T-cell (primary cell): ENCODE measurements around the gene DOHH. TPM values are rescaled to one million over a fixed set of nuclear protein-coding genes. Genes with fewer than 3 reads are reported as not detected.
A peak's percentile ranks its signal among the peaks of the same experiment; 100 is the strongest.

Experiments
- ATAC-seq, 4 experiments: fragments of 200-7000 bp in 3 of 4; fragments of 150-1000 bp in 1 of 4; cut with Tn5 transposase; replicated peaks in 1 of 4; 1 replicate in 3 of 4; 2 replicates in 1 of 4; pipeline ENCODE4 v1.10.0; 2021; ENCODE audit warnings: moderate library complexity in 3 of 4, mild to moderate bottlenecking in 2 of 4, moderate number of reproducible peaks in 1 of 4
- CTCF ChIA-PET, 2 donors: fragments of 300-600 bp; sonication (Branson Sonifier 250); formaldehyde crosslinking; loops; one replicate each; lab custom pipeline; 2022; ENCODE audit warnings: antibody characterized with exemption in 2 of 2; lab: Charles Lee
- POLR2A ChIA-PET, 2 donors: fragments of 300-600 bp; sonication (Branson Sonifier 250); formaldehyde crosslinking; loops; one replicate each; lab custom pipeline; 2022; ENCODE audit warnings: antibody characterized with exemption in 2 of 2; lab: Charles Lee
- DNase-seq, 35 experiments: peaks; one replicate each; pipeline versions ENCODE4 v3.0.0 to v3.0.0-alpha.2; 2013 to 2023
- H3K27ac ChIP-seq: one replicate; pipeline ENCODE4 v1.5.1; 2013; ENCODE audit warnings: low read length
- H3K27me3 ChIP-seq, 2 experiments: replicated peaks in 1 of 2; 1 replicate in 1 of 2; 2 replicates in 1 of 2; pipeline versions ENCODE4 v1.6.1 to v1.7.0; 2013; ENCODE audit warnings: low read length in 1 of 2, mixed read lengths in 1 of 2; ENCODE audit not compliant: control insufficient read depth in 2 of 2, insufficient read depth in 2 of 2; ENCODE audit errors: extremely low read depth in 1 of 2
- H3K36me3 ChIP-seq, 2 donors: 1 replicate in 1 of 2; 2 replicates in 1 of 2; pipeline versions ENCODE4 v1.6.1 to v1.7.0; 2013; ENCODE audit warnings: low read length in 1 of 2; ENCODE audit not compliant: control insufficient read depth in 2 of 2, insufficient read depth in 1 of 2; ENCODE audit errors: extremely low read depth in 1 of 2
- H3K4me1 ChIP-seq, 2 experiments: 1 replicate in 1 of 2; 2 replicates in 1 of 2; pipeline versions ENCODE4 v1.6.1 to v1.7.0; 2013; ENCODE audit warnings: low read length in 2 of 2, mixed read lengths in 1 of 2; ENCODE audit not compliant: insufficient read depth in 2 of 2, control insufficient read depth in 1 of 2; ENCODE audit errors: extremely low read depth in 1 of 2
- H3K4me3 ChIP-seq, 2 donors: 1 replicate in 1 of 2; 2 replicates in 1 of 2; pipeline versions ENCODE4 v1.5.1 to v1.7.0; 2013; ENCODE audit warnings: mild to moderate bottlenecking in 2 of 2, low read length in 1 of 2, moderate library complexity in 1 of 2; ENCODE audit not compliant: control insufficient read depth in 1 of 2; ENCODE audit errors: extremely low read depth in 1 of 2
- H3K9me3 ChIP-seq: 2 replicates; pipeline ENCODE4 v1.7.0; 2013
- H3K27ac Mint-ChIP-seq, 2 donors: one replicate each; pipeline ENCODE4 v1.8.0; 2020 to 2021; ENCODE audit warnings: mild to moderate bottlenecking in 2 of 2, mixed read lengths in 2 of 2
- H3K27me3 Mint-ChIP-seq, 2 donors: one replicate each; pipeline ENCODE4 v1.8.0; 2021 to 2022; ENCODE audit warnings: mixed read lengths in 2 of 2
- H3K36me3 Mint-ChIP-seq: one replicate; pipeline ENCODE4 v1.8.0; 2021; ENCODE audit warnings: mixed read lengths
- H3K4me1 Mint-ChIP-seq, 3 donors: one replicate each; pipeline ENCODE4 v1.8.0; 2020 to 2022; ENCODE audit warnings: mixed read lengths in 3 of 3, mild to moderate bottlenecking in 1 of 3
- H3K4me3 Mint-ChIP-seq, 3 donors: one replicate each; pipeline ENCODE4 v1.8.0; 2020 to 2022; ENCODE audit warnings: mild to moderate bottlenecking in 3 of 3, mixed read lengths in 3 of 3, moderate library complexity in 3 of 3
- H3K9me3 Mint-ChIP-seq, 3 donors: one replicate each; pipeline ENCODE4 v1.8.0; 2020 to 2022; ENCODE audit warnings: mixed read lengths in 3 of 3
- WGBS: methylation state at CpG from one replicate; pipeline ENCODE4 v1.1.5; 2013; ENCODE audit warnings: missing lambda C conversion rate; ENCODE audit not compliant: insufficient coverage; 5-methylcytosine and 5-hydroxymethylcytosine counted together
- total RNA-seq, 35 experiments: library from RNA in 6 of 35; stranded (reverse) in 6 of 35; fragments of 120-200 nt in 1 of 35; gene quantifications; one replicate each; pipeline versions ENCODE4 v1.2.1 to v1.2.4 and lab custom pipeline; 2013 to 2026

Gene DOHH
- total RNA-seq, 5 donors from 2014 or later (not counting 1 experiment from before 2014, with no cell fraction given): 5.0 to 12.3 (median 11.1) TPM

DNA sequence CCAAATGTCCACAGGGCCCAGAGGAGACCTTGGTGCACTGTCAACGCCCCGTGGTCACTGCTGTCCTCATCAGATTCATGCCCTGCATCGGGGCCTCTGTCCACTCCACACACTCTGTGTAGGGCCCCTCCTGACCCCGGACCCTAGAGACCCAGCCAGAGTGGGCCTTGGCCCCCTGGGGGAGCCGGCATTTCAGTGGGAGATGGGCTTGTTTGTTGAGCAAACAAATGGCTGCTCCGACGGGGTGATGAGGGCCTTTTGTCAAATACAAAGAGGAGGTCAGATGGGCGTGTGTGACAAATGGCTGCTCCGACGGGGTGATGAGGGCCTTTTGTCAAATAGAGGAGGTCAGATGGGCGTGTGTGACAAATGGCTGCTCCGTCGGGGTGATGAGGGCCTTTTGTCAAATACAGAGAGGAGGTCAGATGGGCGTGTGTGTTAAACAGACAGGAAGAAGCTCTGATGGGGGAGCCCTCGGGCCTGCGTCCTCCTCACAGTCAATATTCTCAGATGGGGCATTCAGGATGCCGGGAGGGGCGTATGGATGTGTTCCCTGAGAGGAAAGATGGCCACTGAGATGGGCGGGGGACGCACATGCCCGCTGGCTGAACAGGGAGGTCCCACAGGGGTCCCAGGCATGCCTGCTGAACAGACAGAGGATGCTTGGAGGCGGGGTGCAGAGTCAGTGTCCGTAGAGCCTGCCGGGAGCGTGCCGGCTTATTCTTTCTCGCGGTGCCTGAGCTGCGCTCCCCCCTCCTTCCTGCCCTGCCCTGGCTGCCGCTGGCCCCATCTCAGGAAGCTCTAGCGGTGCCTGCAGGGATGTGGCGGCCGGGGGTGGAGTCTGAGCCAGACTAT, 56.4 kb downstream of the DOHH start:
- Histone ChIP-seq H3K9me3 (no peaks in the 10 kb centered on the region), H3K27me3 (no peaks in the 10 kb centered on the region), H3K36me3 (peaks cover 1 to 13% of the 10 kb centered on the region in 2 donors), H3K4me3 (peak overlapping the region in 1 of 2 donors; percentile 10), H3K4me1 (peaks cover 2 to 4% of the 10 kb centered on the region in 2 experiments), H3K27ac (no peak overlapping the region)
- Mint-ChIP-seq H3K4me1 (peaks cover 6 to 12% (median 8%) of the 10 kb centered on the region in 3 donors), H3K4me3 (no peak overlapping the region), H3K27me3 (no peaks in the 10 kb centered on the region), H3K27ac (no peak overlapping the region), H3K36me3 (peaks cover 4% of the 10 kb centered on the region), H3K9me3 (no peaks in the 10 kb centered on the region)
- 75% methylated on average over 27 of the region's 33 CpGs for WGBS
- DNase-seq: no peak
- ChIA-PET CTCF (no interaction called here), POLR2A (no interaction called here)
- no peak for ATAC-seq

GRCh38 chr19:3442487-3443071, 57.9 kb downstream of the DOHH start:
- no peaks in the 10 kb centered on the region for H3K9me3 ChIP-seq
- WGBS: 65% methylated on average over 4 of the region's 15 CpGs
- H3K4me1 ChIP-seq: peaks cover 2 to 4% of the 10 kb centered on the region in 2 experiments
- no peak overlapping the region for H3K4me3 Mint-ChIP-seq
- no peaks in the 10 kb centered on the region for H3K27me3 ChIP-seq
- peaks cover 0 to 10% of the 10 kb centered on the region in 2 donors for H3K36me3 ChIP-seq
- DNase-seq (no peak), ATAC-seq (no peak)
- CTCF ChIA-PET: interaction anchor here (0.7 to 1.1 kb wide), 2 partner anchors 34 to 415 kb away, joined by 3 to 10 read pairs; no protein-coding TSS in a partner anchor
- H3K27ac ChIP-seq: no peak overlapping the region
- POLR2A ChIA-PET: no interaction called here
- no peaks in the 10 kb centered on the region for H3K9me3 Mint-ChIP-seq
- H3K4me3 ChIP-seq: no peak overlapping the region
- no peaks in the 10 kb centered on the region for H3K27me3 Mint-ChIP-seq
- H3K36me3 Mint-ChIP-seq: peaks cover 4% of the 10 kb centered on the region
- no peak overlapping the region for H3K27ac Mint-ChIP-seq
- H3K4me1 Mint-ChIP-seq: peaks cover 6 to 14% (median 8%) of the 10 kb centered on the region in 3 donors

DNA sequence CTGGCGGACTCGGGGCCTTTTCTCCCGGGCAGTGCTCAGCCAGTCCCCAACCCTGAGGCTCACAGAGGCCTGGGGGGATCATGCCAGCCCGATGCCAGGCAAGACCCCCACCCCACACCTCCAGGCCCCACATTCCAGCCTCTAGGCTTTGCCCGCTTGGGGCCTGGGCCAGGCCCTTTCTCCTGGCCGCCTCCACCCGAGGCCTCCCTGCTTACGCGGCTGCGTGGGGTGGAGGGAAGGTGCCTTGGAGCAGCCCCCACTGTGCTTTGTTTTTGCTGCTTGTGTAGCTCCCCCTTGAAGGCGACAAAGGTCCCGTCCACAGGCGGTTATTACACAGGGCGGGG, 58.5 kb downstream of the DOHH start:
- no peaks in the 10 kb centered on the region for H3K27me3 ChIP-seq
- CTCF ChIA-PET: interaction anchor here (0.7 to 1.1 kb wide), 2 partner anchors 35 to 414 kb away, joined by 3 to 10 read pairs; no protein-coding TSS in a partner anchor
- no peak overlapping the region for H3K4me3 ChIP-seq
- Mint-ChIP-seq H3K36me3 (peaks cover 4% of the 10 kb centered on the region), H3K27me3 (no peaks in the 10 kb centered on the region), H3K4me3 (no peak overlapping the region), H3K9me3 (no peaks in the 10 kb centered on the region), H3K27ac (no peak overlapping the region), H3K4me1 (peaks cover 6 to 14% (median 8%) of the 10 kb centered on the region in 3 donors)
- 98% methylated on average over 11 of the region's 14 CpGs for WGBS
- H3K36me3 ChIP-seq: peaks cover 0 to 10% of the 10 kb centered on the region in 2 donors
- POLR2A ChIA-PET: no interaction called here
- ATAC-seq (no peak), DNase-seq (no peak)
- H3K9me3 ChIP-seq: no peaks in the 10 kb centered on the region
- H3K4me1 ChIP-seq: peaks cover 2 to 4% of the 10 kb centered on the region in 2 experiments
- H3K27ac ChIP-seq: no peak overlapping the region

DNA sequence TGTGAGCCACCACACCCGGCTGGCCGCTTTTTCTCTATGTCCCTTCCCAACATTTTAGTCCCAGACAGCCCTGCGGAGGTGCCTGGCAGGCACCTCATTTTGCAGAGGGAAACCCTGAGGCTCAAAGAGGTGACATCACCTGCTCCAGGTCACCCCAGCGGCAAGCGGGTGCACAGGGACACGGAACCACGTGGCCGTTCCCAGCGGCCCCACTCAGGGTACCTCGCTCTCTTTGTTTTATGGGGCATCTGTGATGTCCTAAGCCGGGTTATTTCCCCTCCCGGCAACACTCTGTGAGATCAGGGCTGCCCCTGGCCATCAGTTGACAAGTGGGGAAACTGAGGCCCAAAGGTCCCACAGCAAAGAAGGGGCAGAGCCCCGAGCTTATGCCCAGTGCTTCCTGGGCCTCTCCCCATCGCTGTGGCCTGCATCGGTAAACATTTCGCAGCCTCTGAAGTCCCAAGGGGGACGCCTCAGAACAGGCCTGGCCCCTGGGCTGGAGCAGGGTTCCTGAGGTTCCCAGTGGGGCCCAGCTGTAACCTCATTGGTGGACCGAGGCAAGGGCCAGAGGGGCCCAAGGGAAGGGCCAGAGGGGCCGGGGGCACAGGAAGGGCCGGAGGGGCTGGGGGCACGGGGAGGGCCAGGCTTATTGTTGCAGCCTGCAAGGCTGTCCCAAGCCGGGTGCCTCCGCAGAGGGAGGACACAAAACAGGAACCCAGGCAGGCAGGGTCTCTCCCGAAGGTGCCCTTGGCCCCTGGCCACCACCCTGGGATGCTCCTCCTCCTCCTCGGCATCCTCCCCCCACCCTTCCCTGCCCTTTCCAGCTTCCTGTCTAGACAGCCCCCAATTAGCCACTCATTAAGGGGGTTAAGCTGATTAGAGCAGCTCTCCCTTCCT, 59.1 kb downstream of the DOHH start:
- no peak for ATAC-seq
- no peak overlapping the region for H3K27ac Mint-ChIP-seq
- no peaks in the 10 kb centered on the region for H3K9me3 ChIP-seq

More for the DNA sequence above, 59.1 kb downstream of the DOHH start:
- H3K4me1 ChIP-seq: peaks cover 2 to 4% of the 10 kb centered on the region in 2 experiments
- Mint-ChIP-seq H3K27me3 (no peaks in the 10 kb centered on the region), H3K36me3 (peaks cover 4% of the 10 kb centered on the region), H3K4me1 (peaks cover 6 to 14% (median 8%) of the 10 kb centered on the region in 3 donors), H3K9me3 (no peaks in the 10 kb centered on the region), H3K4me3 (no peak overlapping the region)
- H3K27ac ChIP-seq: no peak overlapping the region
- 91% methylated on average over 25 of the region's 25 CpGs for WGBS
- DNase-seq: no peak
- H3K4me3 ChIP-seq: no peak overlapping the region
- no peaks in the 10 kb centered on the region for H3K27me3 ChIP-seq
- ChIA-PET POLR2A (no interaction called here), CTCF (interaction anchor here in 1 of 2 donors (1.1 kb wide), 1 partner anchor 35 kb away, joined by 3 read pairs; no protein-coding TSS in a partner anchor)
- peaks cover 0 to 10% of the 10 kb centered on the region in 2 donors for H3K36me3 ChIP-seq

Other genes starting within 250 kb of the DOHH start
- gene NFIC, start 134.1 kb downstream of the DOHH start, total RNA-seq: 10 to 100 TPM; 27.1 to 41.7 (median 37.2) TPM
- 1 to 10 TPM in 1 of 5 donors, under 1 TPM in 3, not detected in 1; 0.33 to 1.3 (median 0.78) TPM for gene SMIM24, start 20.1 kb downstream of the DOHH start, total RNA-seq
- not detected for gene SMIM44, start 17.2 kb downstream of the DOHH start, total RNA-seq
- gene FZR1, start 5.6 kb upstream of the DOHH start, total RNA-seq: 10 to 100 TPM; 74.0 to 85.6 (median 77.8) TPM
- 10 to 100 TPM in 3 of 5 donors, 1 to 10 TPM in 2; 7.7 to 12.4 (median 10.3) TPM for gene TEKTIP1, start 38.5 kb upstream of the DOHH start, total RNA-seq
- gene MFSD12, start 56.9 kb upstream of the DOHH start, total RNA-seq: 100 to 1,000 TPM in 3 of 5 donors, 10 to 100 TPM in 2; 81.2 to 147 (median 141) TPM
- 10 to 100 TPM; 38.0 to 81.6 (median 74.7) TPM for gene HMG20B, start 72.3 kb upstream of the DOHH start, total RNA-seq
- gene GIPC3, start 84.8 kb upstream of the DOHH start, total RNA-seq: 1 to 10 TPM; 1.5 to 4.3 (median 2.7) TPM
- 10 to 100 TPM in 1 of 5 donors, 1 to 10 TPM in 4; 2.4 to 11.2 (median 7.1) TPM for gene TBXA2R, start 106.2 kb upstream of the DOHH start, total RNA-seq
- gene CACTIN, start 126.1 kb upstream of the DOHH start, total RNA-seq: 10 to 100 TPM; 25.9 to 59.0 (median 55.8) TPM
- gene PIP5K1C, start 199.8 kb upstream of the DOHH start, total RNA-seq: 10 to 100 TPM; 25.6 to 35.0 (median 32.1) TPM
- 10 to 100 TPM; 12.6 to 28.9 (median 19.4) TPM for gene TJP3, start 207.7 kb upstream of the DOHH start, total RNA-seq